ENCODE results near the gene LPAR3.

LPAR3 gene

GRCh38 chr1:84849357-84849975 lies 43.5 kb downstream of the LPAR3 start:
- Histone ChIP-seq H4K20me1 (ENCODE audit: control insufficient read depth, insufficient read depth, low read depth, low read length) (no peaks in the 10 kb centered on the region), H3K79me2 (ENCODE audit: control insufficient read depth, low read length) (no peaks in the 10 kb centered on the region), H3K4me2 (ENCODE audit: low read length) (no peak overlapping the region), H3K9me3 (ENCODE audit: control insufficient read depth, insufficient read depth, low read length) (no peaks in the 10 kb centered on the region), H3K27ac (ENCODE audit: low read depth, low read length) (no peak overlapping the region), H3F3A (ENCODE audit: control insufficient read depth, insufficient read depth) (no peaks in the 10 kb centered on the region), H3K27me3 (ENCODE audit: control insufficient read depth, low read length) (no peaks in the 10 kb centered on the region), H3K9me2 (replicated peaks; ENCODE audit: control insufficient read depth, low read length) (no peaks in the 10 kb centered on the region), H3K4me1 (ENCODE audit: control insufficient read depth, low read length) (peaks cover 4% of the 10 kb centered on the region), H3K4me3 (ENCODE audit: low read length) (no peak overlapping the region), H3K36me3 (ENCODE audit: control insufficient read depth, low read length) (no peaks in the 10 kb centered on the region)
- no peak for TF ChIP-seq EZH2phosphoT487 (IDR thresholded peaks at IDR 0.05; ENCODE audit: borderline replicate concordance, low read length)
- TF ChIP-seq, protein P1, sequence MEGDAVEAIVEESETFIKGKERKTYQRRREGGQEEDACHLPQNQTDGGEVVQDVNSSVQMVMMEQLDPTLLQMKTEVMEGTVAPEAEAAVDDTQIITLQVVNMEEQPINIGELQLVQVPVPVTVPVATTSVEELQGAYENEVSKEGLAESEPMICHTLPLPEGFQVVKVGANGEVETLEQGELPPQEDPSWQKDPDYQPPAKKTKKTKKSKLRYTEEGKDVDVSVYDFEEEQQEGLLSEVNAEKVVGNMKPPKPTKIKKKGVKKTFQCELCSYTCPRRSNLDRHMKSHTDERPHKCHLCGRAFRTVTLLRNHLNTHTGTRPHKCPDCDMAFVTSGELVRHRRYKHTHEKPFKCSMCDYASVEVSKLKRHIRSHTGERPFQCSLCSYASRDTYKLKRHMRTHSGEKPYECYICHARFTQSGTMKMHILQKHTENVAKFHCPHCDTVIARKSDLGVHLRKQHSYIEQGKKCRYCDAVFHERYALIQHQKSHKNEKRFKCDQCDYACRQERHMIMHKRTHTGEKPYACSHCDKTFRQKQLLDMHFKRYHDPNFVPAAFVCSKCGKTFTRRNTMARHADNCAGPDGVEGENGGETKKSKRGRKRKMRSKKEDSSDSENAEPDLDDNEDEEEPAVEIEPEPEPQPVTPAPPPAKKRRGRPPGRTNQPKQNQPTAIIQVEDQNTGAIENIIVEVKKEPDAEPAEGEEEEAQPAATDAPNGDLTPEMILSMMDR (IDR thresholded peaks at IDR 0.05; ENCODE audit: low read depth, low read length, poor library complexity, severe bottlenecking) = no peak

DNA sequence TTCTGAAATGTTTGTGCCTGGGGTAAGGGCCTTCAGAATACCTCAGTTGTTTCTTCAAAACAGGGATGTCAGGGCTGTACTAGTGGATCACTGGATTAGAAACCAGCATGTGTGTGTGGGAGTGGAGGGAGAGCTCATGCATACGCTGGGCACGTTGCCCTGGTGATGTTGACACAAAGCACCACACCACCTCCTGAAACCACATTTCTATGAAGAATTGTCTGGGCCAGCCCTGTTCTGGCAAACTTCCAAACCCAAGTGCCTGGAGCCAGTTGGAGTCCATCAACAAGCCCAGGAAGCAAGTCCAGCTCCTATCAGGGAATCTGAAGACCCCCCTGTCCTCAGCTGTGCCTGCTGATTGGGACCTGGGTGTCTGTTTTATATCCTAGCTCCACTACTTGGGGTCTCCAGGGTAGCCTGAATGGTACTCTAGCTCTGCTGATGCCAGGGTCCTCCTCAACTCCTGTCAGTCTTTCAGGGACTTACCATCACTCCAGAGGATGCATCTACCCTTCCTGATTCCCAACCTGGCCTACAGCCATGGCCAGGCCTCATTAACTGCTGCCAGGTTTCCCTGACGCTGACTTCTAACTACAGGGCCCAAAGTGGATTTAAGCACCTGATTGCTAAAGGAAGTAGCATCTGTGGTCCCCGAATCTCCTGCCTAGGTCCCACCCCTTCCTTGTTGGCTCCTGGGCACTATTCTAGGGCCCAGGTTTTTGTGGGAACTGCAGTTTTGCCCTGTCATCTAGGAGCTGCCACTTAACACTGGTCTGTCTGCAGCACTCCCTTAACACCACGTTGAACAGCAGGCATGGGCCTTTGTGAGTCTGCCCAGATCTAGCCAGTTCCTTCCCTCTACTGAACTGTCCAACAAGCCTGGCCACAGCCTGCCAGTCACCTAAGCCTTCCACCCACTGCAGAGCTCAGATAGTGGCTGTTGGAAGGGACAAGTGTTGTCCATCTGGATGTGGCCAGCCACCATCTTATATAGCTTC lies 45.5 kb downstream of the LPAR3 start:
- no peaks in the 10 kb centered on the region for H3K79me2 ChIP-seq (ENCODE audit: control insufficient read depth, low read length)
- H3K4me1 ChIP-seq (ENCODE audit: control insufficient read depth, low read length) = no peaks in the 10 kb centered on the region
- H3K36me3 ChIP-seq (ENCODE audit: control insufficient read depth, low read length) = no peaks in the 10 kb centered on the region
- no peak for TF ChIP-seq EZH2phosphoT487 (IDR thresholded peaks at IDR 0.05; ENCODE audit: borderline replicate concordance, low read length)
- H4K20me1 ChIP-seq (ENCODE audit: control insufficient read depth, insufficient read depth, low read depth, low read length) = no peaks in the 10 kb centered on the region
- H3K27ac ChIP-seq (ENCODE audit: low read depth, low read length) = no peak overlapping the region
- H3K4me3 ChIP-seq (ENCODE audit: low read length) = no peak overlapping the region
- H3K27me3 ChIP-seq (ENCODE audit: control insufficient read depth, low read length) = no peaks in the 10 kb centered on the region
- no peak overlapping the region for H3K4me2 ChIP-seq (ENCODE audit: low read length)
- no peaks in the 10 kb centered on the region for H3K9me3 ChIP-seq (ENCODE audit: control insufficient read depth, insufficient read depth, low read length)
- H3K9me2 ChIP-seq (replicated peaks; ENCODE audit: control insufficient read depth, low read length) = no peaks in the 10 kb centered on the region
- no peaks in the 10 kb centered on the region for H3F3A ChIP-seq (ENCODE audit: control insufficient read depth, insufficient read depth)

DNA sequence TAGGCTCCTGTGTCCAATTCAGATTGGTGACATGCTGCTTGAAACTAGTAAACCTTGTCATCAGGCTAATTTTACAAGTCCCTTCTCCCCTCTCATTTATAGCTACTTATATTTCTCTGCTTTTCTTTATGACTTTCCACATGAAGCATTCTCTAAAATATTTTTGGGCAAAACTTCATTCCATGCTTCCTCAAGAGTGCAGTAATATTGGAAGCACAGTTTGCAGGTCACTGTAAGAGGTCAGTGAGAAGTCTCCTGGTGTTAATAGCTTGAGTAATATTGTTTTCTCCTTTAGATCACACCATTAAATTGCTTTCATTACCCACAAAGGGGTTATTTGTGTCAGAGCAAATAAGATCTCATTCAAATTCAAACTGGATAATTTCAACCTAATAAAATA lies 46.6 kb downstream of the LPAR3 start:
- Histone ChIP-seq H3K36me3 (ENCODE audit: control insufficient read depth, low read length) (no peaks in the 10 kb centered on the region), H4K20me1 (ENCODE audit: control insufficient read depth, insufficient read depth, low read depth, low read length) (no peaks in the 10 kb centered on the region), H3K27ac (ENCODE audit: low read depth, low read length) (no peak overlapping the region), H3K4me1 (ENCODE audit: control insufficient read depth, low read length) (no peaks in the 10 kb centered on the region), H3K4me3 (ENCODE audit: low read length) (no peak overlapping the region), H3K79me2 (ENCODE audit: control insufficient read depth, low read length) (no peaks in the 10 kb centered on the region), H3K27me3 (ENCODE audit: control insufficient read depth, low read length) (no peaks in the 10 kb centered on the region), H3K9me3 (ENCODE audit: control insufficient read depth, insufficient read depth, low read length) (no peaks in the 10 kb centered on the region), H3K4me2 (ENCODE audit: low read length) (no peak overlapping the region), H3F3A (ENCODE audit: control insufficient read depth, insufficient read depth) (no peaks in the 10 kb centered on the region), H3K9me2 (replicated peaks; ENCODE audit: control insufficient read depth, low read length) (no peaks in the 10 kb centered on the region)
- TF ChIP-seq, protein P1 (IDR thresholded peaks at IDR 0.05; ENCODE audit: low read depth, low read length, poor library complexity, severe bottlenecking) = no peak
- TF ChIP-seq EZH2phosphoT487 (IDR thresholded peaks at IDR 0.05; ENCODE audit: borderline replicate concordance, low read length) = no peak

DNA sequence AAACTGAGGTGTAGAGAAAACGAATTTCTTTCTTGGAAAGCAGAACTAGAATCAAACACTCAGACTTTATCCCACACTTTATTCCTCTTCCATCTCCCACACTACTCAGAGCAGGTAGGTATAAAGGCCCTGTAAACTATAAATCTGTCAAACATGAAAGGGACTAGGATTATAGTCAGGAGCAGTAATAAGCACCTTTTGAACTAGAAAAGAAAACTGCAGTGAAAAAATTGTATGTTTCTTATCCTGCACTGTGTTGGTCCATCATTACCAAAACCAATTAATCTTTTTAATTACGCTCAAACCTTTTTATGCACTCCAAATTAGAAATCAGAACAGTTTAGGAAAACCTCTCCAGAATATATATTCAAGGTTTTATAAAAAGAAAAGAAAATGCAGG lies 47.6 kb downstream of the LPAR3 start:
- H3K9me2 ChIP-seq (replicated peaks; ENCODE audit: control insufficient read depth, low read length) = no peaks in the 10 kb centered on the region
- no peak overlapping the region for H3K27ac ChIP-seq (ENCODE audit: low read depth, low read length)
- H3F3A ChIP-seq (ENCODE audit: control insufficient read depth, insufficient read depth) = no peaks in the 10 kb centered on the region
- no peak for TF ChIP-seq EZH2phosphoT487 (IDR thresholded peaks at IDR 0.05; ENCODE audit: borderline replicate concordance, low read length)
- TF ChIP-seq, protein P1 (IDR thresholded peaks at IDR 0.05; ENCODE audit: low read depth, low read length, poor library complexity, severe bottlenecking) = no peak
- no peaks in the 10 kb centered on the region for H3K9me3 ChIP-seq (ENCODE audit: control insufficient read depth, insufficient read depth, low read length)
- no peak overlapping the region for H3K4me2 ChIP-seq (ENCODE audit: low read length)
- H3K4me3 ChIP-seq (ENCODE audit: low read length) = no peak overlapping the region
- H3K36me3 ChIP-seq (ENCODE audit: control insufficient read depth, low read length) = no peaks in the 10 kb centered on the region
- H3K27me3 ChIP-seq (ENCODE audit: control insufficient read depth, low read length) = no peaks in the 10 kb centered on the region
- H3K79me2 ChIP-seq (ENCODE audit: control insufficient read depth, low read length) = no peaks in the 10 kb centered on the region
- H3K4me1 ChIP-seq (ENCODE audit: control insufficient read depth, low read length) = no peaks in the 10 kb centered on the region
- no peaks in the 10 kb centered on the region for H4K20me1 ChIP-seq (ENCODE audit: control insufficient read depth, insufficient read depth, low read depth, low read length)

Measured in DOHH2 (cell line).